ENCODE results near the gene CLN5. TPM values are rescaled to one million over a fixed set of nuclear protein-coding genes. Genes with fewer than 3 reads are reported as not detected.

CLN5 gene
- total RNA-seq, 4 donors from 2014 or later: 6.8 to 20.2 (median 11.2) TPM

GRCh38 chr13:77048681-77049080 is 56.8 kb downstream of the CLN5 start:
- WGBS, 2 donors: 72 to 80% methylated on average over 4 of the region's 4 CpGs
- no peak for DNase-seq
- intact Hi-C loops (cut with DNase I): no loop called here
- H3K27ac ChIP-seq: no peak overlapping the region
- H3K9me3 ChIP-seq: no peaks in the 10 kb centered on the region
- no peaks in the 10 kb centered on the region for H3K4me1 ChIP-seq
- peaks cover 1 to 100% (median 26%) of the 10 kb centered on the region in 3 donors for H3K36me3 ChIP-seq
- TF ChIP-seq POLR2A (IDR thresholded peaks at IDR 0.05): no peak
- TF ChIP-seq CTCF (IDR thresholded peaks at IDR 0.05): no peak
- no peaks in the 10 kb centered on the region for H3K27me3 ChIP-seq
- no peak overlapping the region for H3K4me3 ChIP-seq

DNA sequence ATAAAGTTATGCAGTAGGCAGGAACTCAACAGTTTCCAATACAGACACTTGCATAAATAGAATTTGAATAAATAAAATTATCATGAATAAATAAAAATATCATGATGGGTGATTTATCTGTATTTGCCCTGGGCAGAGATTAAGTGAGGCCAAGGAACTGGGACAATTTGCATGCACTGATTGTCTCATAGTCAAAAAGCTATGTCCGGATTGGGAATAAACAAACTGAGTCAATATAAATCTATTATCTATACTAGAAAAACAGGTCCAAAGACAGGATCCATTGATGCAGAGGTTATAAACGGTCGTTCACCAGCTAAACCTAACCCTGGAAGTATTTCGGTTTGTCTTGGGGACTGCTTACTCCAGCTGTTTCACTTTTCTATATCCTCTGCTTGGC is 61.3 kb downstream of the CLN5 start:
- Histone ChIP-seq H3K4me3 (no peak overlapping the region), H3K27me3 (no peaks in the 10 kb centered on the region), H3K4me1 (peaks cover 0 to 5% (median 0%) of the 10 kb centered on the region in 3 donors), H3K36me3 (peaks cover 6 to 100% (median 27%) of the 10 kb centered on the region in 3 donors), H3K27ac (no peak overlapping the region), H3K9me3 (no peaks in the 10 kb centered on the region)
- WGBS, 2 donors: 85 to 86% methylated on average over 4 of the region's 4 CpGs
- TF ChIP-seq POLR2A (IDR thresholded peaks at IDR 0.05) (no peak), CTCF (IDR thresholded peaks at IDR 0.05) (no peak)
- intact Hi-C loops (cut with DNase I): no loop called here
- DNase-seq: no peak

Other genes starting within 250 kb of the CLN5 start
- gene KCTD12, start 105.7 kb upstream of the CLN5 start, total RNA-seq: 10 to 100 TPM in 3 of 4 donors, 1 to 10 TPM in 1; 6.2 to 63.3 (median 23.1) TPM
- gene ACOD1, start 43.6 kb upstream of the CLN5 start, total RNA-seq: not detected
- gene FBXL3, start 35.1 kb downstream of the CLN5 start, total RNA-seq: 10 to 100 TPM; 43.5 to 81.6 (median 51.7) TPM

Data from esophagus squamous epithelium (tissue), 5 donors.